GM12878 (cell line): Measurements from ENCODE around the gene ALG12. TPM values are rescaled to one million over a fixed set of nuclear protein-coding genes. Genes with fewer than 3 reads are reported as not detected.

Source experiments
- ASH2L ChIP-seq: fragments of 300-600, 200-600 bp; sonication (generic); IDR thresholded peaks from 2 replicates; pipeline ENCODE4 v1.6.1; 2017; ENCODE audit warnings: low read depth, mild to moderate bottlenecking, borderline replicate concordance
- BACH1 ChIP-seq: fragments of 450-650 bp; IDR thresholded peaks from 2 replicates; pipeline ENCODE4 v1.6.1; 2017; ENCODE audit warnings: mild to moderate bottlenecking, borderline replicate concordance
- BCL11A ChIP-seq: IDR thresholded peaks from 2 replicates; pipeline ENCODE4 v1.6.1; 2011; ENCODE audit warnings: low read depth, low read length
- BCLAF1 ChIP-seq: fragments of 450-650 bp; IDR thresholded peaks from 2 replicates; pipeline ENCODE4 v1.6.1; 2017; ENCODE audit warnings: antibody characterized with exemption, mild to moderate bottlenecking, moderate library complexity
- CBX3 ChIP-seq: fragments of 200-600 bp; sonication (generic); IDR thresholded peaks from 2 replicates; pipeline ENCODE4 v1.6.1; 2016; ENCODE audit warnings: low read depth, borderline replicate concordance
- EP300 ChIP-seq, 2 experiments: fragments of 150-350 bp in 1 of 2; IDR thresholded peaks; 2 replicates each; pipeline ENCODE4 v1.6.1; 2011 to 2012; ENCODE audit warnings: low read depth in 2 of 2, low read length in 2 of 2, borderline replicate concordance in 1 of 2, improper control_type of control experiment in 1 of 2, inconsistent platforms in 1 of 2; ENCODE audit not compliant: control insufficient read depth in 1 of 2
- EZH2 ChIP-seq: IDR thresholded peaks from 2 replicates; pipeline ENCODE4 v1.6.1; 2012; ENCODE audit warnings: low read depth, mild to moderate bottlenecking, control low read depth, inconsistent platforms, low read length, borderline replicate concordance; ENCODE audit not compliant: control insufficient read depth
- FOS ChIP-seq: IDR thresholded peaks from 3 replicates; pipeline ENCODE4 v1.6.1; 2011; ENCODE audit warnings: borderline replicate concordance; ENCODE audit not compliant: insufficient read length; ENCODE audit errors: extremely low read depth
- IKZF1 ChIP-seq: fragments of 450-650 bp; conservative IDR thresholded peaks from 2 replicates; pipeline ENCODE4 v1.6.1; 2017; ENCODE audit warnings: antibody characterized with exemption, mild to moderate bottlenecking
- IRF4 ChIP-seq: IDR thresholded peaks from 2 replicates; pipeline ENCODE4 v1.6.1; 2011; ENCODE audit warnings: low read depth, low read length
- JUND ChIP-seq: IDR thresholded peaks from 2 replicates; pipeline ENCODE4 v1.6.1; 2012; ENCODE audit warnings: low read depth, mild to moderate bottlenecking, low read length, improper control_type of control experiment, moderate library complexity
- MEF2B ChIP-seq: fragments of 450-650 bp; IDR thresholded peaks from 2 replicates; pipeline ENCODE4 v1.6.1; 2018; ENCODE audit warnings: mild to moderate bottlenecking, moderate library complexity; ENCODE audit not compliant: partially characterized antibody, poor library complexity, severe bottlenecking
- MLLT1 ChIP-seq: fragments of 450-650 bp; IDR thresholded peaks from 2 replicates; pipeline ENCODE4 v1.6.1; 2016; ENCODE audit warnings: mild to moderate bottlenecking
- PAX5 ChIP-seq: IDR thresholded peaks from 2 replicates; pipeline ENCODE4 v1.6.1; 2011; ENCODE audit warnings: low read depth, low read length, borderline replicate concordance
- PML ChIP-seq: IDR thresholded peaks from 2 replicates; pipeline ENCODE4 v1.6.1; 2012; ENCODE audit warnings: low read length, inconsistent platforms
- POLR2A ChIP-seq: IDR thresholded peaks from 2 replicates; pipeline ENCODE4 v1.6.1; 2011; ENCODE audit warnings: low read depth, mild to moderate bottlenecking, low read length
- RB1 ChIP-seq: fragments of 450-650 bp; formaldehyde crosslinking; IDR thresholded peaks from 2 replicates; pipeline ENCODE4 v1.6.1; 2017; ENCODE audit warnings: mild to moderate bottlenecking, borderline replicate concordance
- RBBP5 ChIP-seq: fragments of 200-600 bp; sonication (generic); conservative IDR thresholded peaks from 2 replicates; pipeline ENCODE4 v1.6.1; 2016
- RUNX3 ChIP-seq: IDR thresholded peaks from 2 replicates; pipeline ENCODE4 v1.6.1; 2012; ENCODE audit warnings: low read length, inconsistent platforms
- TAF1 ChIP-seq: IDR thresholded peaks from 2 replicates; pipeline ENCODE4 v1.6.1; 2011; ENCODE audit warnings: mild to moderate bottlenecking, low read depth, low read length, borderline replicate concordance
- USF1 ChIP-seq: IDR thresholded peaks from 2 replicates; pipeline ENCODE4 v1.6.1; 2011; ENCODE audit warnings: borderline replicate concordance, low read depth, mild to moderate bottlenecking, moderate library complexity, mixed read lengths, low read length; ENCODE audit not compliant: insufficient read depth; ENCODE audit errors: extremely low read length
- ZBTB40 ChIP-seq: fragments of 450-650 bp; IDR thresholded peaks from 2 replicates; pipeline ENCODE4 v1.6.1; 2016; ENCODE audit warnings: mild to moderate bottlenecking, moderate library complexity, borderline replicate concordance
- polyA plus RNA-seq, 11 experiments: library from polyadenylated mRNA; depleted of rRNA in 4 of 11; unstranded in 6 of 11; stranded (reverse) in 5 of 11; fragments of >200 nt; fragmentation: Nextera tagmentation in 4 of 11; fragmentation: Illumina TruSeq in 1 of 11; extraction: Ambion mirVana in 4 of 11; extraction: Trizol in 1 of 11; gene quantifications; 1 replicate in 1 of 11; 2 replicates in 10 of 11; pipeline versions ENCODE4 v1.2.1 to v1.2.3, GENCODE V29; 2011 to 2016; ENCODE audit warnings: inconsistent platforms in 2 of 11, missing spikeins in 2 of 11, low read depth in 1 of 11
- total RNA-seq, 4 experiments: library from RNA; depleted of rRNA in 3 of 4; stranded (reverse); fragments of >200 nt in 3 of 4; fragmentation: Illumina TruSeq in 1 of 4; extraction: Trizol in 1 of 4; gene quantifications; 2 replicates each; pipeline versions ENCODE4 v1.2.1 to v1.2.3, GENCODE V29; 2013 to 2021

ALG12 gene
- total and polyA plus RNA-seq, 10 of the 15 experiments (the other 5 are each of a cell fraction or from before 2014, with no cell fraction given): 0.22 to 23.4 (median 6.6) TPM

- no peak for TF ChIP-seq ZBTB40
- no peak for TF ChIP-seq CBX3
- TF ChIP-seq JUND: no peak
- 0 out of 2 replicates have a peak, but pooled peaks have one; percentile 22 for TF ChIP-seq IKZF1
- TF ChIP-seq ASH2L: no peak
- TF ChIP-seq POLR2A: peak; percentile 43; the same call in 1 of the 2 replicates
- TF ChIP-seq RBBP5: no peak
- TF ChIP-seq PAX5: no peak
- no peak for TF ChIP-seq BCL11A
- TF ChIP-seq IRF4: no peak
- TF ChIP-seq USF1: no peak
- 0 out of 2 replicates have a peak, but pooled peaks have one; percentile 34 for TF ChIP-seq MLLT1
- no peak for TF ChIP-seq RB1
- TF ChIP-seq PML: no peak
- no peak for TF ChIP-seq TAF1
- no peak for TF ChIP-seq EZH2
- no peak for TF ChIP-seq EP300 (IDR thresholded peaks at IDR 0.05; ENCODE audit: borderline replicate concordance in 1 of 2, control insufficient read depth in 1 of 2, low read depth in 2 of 2, low read length in 2 of 2)
- TF ChIP-seq MEF2B: peak; percentile 29
- TF ChIP-seq BCLAF1: no peak
- TF ChIP-seq FOS: no peak
- no peak for TF ChIP-seq RUNX3
- no peak for TF ChIP-seq BACH1
Measured at GRCh38 chr22:49934891-49935557, 16.8 kb upstream of the ALG12 start (continued).
